HG03025 (cell line): Measurements from ENCODE around the gene MEGF6.

Experiments used
- ATAC-seq: cut with Tn5 transposase; IDR thresholded peaks from one replicate; pipeline ENCODE4 v1.9.1; 2021; ENCODE audit warnings: mild to moderate bottlenecking, moderate library complexity; ENCODE audit not compliant: unreplicated experiment, low FRiP score

The MEGF6 gene

DNA sequence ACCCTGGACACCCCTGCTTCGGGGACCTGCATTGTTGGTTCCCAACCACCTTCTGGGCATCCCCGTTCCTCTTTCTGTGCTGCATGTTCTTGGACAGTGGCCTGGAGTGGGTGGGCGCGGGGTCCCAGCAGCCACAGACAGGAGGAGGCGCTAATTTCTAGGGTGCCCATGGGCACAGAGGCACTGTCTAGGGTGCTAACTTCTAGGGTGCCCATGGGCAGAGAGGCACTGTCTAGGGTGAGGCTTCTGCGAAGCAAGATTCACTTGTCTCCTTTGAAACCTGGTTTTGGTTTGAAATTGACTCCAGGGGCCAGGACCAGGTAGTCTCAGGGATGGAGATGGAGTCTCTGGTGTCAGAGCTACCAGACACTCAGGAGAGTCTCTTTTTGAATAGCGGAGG is 815 bp upstream of the MEGF6 start:
- ATAC-seq: no peak

DNA sequence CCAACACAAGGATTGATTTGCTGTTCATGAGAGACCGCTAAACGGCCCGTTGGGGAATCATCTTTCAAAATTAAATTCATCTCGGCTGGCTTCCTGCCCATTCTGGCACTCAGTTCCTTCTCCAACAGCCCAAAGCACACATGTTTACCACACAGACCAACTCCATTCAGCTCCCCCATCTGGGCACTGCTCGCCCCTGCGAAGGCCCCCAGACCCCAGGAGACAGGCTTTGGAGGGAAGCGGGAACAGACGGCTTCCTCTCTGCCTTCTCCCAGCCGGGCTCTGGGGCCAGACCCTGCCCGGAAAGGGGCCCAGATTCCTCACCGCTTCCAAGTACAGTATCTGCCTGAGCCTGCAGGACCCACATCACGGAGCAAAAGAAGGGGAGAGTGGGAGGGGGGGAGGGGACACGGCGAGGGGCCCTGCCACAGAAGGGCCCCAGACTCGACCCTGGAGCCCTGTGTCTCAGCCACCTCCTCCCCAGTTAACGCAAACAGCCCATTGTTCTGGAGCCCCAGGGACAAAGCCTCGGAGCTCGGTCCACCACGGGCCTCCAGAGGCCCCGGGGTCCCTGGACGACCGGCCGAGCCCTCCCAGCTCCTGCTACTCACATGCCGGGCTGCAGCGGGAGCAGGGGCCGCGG is 660 bp downstream of the MEGF6 start:
- no peak for ATAC-seq

DNA sequence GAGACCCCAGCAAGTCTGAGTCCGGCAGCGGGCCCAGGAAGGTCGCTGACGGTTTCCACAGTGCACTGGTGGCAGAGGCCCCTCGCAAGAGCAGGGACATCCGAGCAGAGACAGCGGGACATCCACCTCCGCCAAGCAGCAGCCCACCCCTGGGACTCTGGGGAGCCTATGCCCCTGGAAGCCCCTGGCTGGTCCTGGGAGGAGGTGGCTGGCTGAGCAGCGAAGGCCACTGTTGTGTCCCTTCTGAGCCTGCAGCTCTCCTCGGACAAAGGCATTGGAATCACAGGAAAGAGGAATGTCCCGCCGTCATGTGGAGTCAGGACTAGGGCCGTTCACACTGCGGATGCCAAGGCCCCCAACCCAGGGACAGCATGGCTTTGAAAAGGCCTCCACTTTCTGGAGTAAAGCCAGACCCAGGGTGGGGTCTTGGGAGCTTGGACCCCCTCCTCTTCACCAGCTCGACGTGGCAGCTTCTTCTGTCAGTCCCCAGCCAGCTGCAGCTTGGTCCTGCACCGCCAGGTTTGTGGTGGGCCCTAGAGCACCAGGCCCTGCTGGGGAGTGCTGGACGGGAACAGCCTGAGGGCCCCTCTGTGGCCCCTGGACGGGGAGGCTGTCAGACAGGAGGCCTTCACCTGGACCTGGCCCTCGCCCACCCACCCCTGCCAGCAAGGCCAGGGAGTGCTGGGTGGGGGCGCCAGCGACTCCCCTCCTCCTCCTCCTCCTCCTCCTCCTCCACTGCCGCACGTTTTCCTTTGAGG is 1.4 kb downstream of the MEGF6 start:
- ATAC-seq: no peak

DNA sequence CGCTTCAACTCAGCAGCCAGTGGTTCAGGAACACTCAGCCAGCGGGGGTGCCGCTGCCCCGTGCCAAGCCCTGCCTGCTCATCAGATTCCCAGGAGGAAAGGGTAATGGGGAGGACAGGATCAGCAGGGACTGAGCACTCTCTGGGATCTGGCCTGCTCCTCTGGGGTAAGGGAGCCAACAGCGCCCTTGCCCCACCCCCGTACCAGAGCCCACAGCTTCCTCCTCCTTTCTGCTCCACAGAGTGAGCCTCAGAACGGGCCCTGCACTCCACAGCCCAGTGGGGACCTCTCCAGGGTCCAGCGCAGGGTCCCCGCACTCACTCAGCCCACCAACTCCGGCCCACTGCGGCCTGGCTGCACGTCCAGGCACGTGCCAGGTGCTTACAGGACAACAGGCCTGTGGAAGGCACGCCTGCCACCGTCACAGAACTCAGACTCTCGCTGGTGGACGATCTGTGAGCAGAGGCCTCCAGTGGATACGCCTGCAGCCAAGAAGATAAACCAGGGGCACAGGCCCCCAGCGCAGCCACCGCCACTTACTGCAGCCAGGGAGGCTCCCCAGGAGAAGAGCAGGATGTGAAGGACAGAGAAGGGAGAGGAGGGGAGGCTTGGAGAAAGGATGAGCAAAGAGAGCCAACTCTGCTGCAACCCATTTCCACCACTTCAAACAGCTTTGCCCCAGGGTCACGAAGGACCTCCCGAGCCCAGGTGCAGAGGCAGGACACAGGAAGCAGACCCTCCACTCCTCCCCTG is 2.1 kb downstream of the MEGF6 start:
- no peak for ATAC-seq

DNA sequence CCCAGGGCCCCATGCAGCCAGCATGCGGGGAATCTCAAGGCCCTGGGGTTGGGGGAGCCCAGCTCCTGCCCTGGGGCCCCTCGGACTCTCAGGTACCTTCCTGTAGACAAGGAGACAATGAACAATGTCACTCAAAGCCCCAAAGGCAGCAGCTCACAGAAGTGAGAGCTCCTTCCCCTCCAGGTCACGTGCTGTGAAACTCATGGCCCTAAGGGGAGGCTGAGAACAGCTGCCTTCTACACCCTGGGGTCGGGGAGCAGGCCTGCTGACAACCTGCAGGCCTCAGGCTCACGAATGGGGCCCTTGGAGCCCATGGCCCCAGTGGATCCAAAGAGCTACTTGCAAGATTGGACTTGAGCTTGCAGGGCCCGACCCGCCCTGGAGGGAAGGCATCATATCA is 3.2 kb downstream of the MEGF6 start:
- no peak for ATAC-seq

DNA sequence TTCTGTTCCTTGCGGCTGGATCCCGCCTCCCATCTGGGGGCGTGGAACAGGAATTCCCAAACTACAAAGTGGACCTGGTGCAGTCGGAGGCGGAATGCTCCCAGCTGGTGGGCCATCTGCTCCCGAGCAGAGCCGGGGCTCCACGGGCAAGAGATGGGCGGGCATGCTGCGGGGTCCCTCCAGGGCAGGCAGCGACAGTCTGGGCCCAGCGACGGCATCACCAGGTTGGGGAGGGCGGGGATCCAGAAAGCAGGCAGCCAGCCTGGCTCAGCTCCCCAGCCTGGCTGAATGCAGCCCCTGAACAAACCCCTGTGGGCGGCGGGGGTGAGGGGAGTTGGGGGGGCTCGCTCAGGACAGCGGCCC is 3.6 kb downstream of the MEGF6 start:
- no peak for ATAC-seq

DNA sequence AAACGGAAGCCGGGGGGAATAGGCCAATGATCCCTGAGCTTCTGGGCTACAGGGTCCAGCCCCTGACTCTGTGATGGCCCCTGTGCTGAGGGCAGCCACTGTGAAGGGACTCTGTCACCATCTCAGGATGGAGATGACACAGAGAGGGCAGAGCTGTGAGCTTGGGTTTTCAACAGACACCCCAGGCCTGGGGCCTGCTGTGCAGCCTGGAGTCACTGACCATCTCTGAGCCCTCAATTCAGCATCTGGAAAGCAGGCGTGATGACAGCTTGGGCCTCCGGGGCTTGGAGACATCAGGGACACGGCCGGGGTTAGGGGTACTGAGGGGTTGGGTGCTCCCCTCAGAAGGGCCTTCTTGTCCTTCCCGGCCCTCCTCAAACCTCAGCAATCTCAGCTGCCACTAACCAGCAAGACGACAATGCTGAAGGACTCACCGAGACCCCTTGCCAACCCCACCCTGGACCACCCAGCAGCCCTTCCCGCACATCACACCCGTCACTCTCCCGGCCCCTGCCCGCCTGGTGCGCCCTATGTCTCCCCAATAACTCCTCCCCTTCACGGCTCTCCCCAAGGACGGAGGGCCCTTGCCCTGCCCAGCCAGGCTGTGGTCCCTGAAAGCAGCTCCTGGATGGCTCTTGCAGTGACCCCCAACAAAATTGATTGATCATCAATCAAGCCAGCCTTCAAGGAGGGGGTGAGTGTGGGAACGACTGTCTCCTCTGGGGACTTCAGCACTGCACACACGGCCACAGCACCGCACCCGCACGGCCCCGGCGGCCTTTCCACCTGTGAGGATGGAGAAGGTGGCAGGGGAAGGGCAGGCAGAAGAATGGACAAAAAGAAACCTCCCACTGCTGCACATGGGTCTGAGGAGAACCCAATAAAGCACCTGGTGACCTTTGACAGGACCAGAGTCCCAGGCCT is 4.3 kb downstream of the MEGF6 start:
- no peak for ATAC-seq

DNA sequence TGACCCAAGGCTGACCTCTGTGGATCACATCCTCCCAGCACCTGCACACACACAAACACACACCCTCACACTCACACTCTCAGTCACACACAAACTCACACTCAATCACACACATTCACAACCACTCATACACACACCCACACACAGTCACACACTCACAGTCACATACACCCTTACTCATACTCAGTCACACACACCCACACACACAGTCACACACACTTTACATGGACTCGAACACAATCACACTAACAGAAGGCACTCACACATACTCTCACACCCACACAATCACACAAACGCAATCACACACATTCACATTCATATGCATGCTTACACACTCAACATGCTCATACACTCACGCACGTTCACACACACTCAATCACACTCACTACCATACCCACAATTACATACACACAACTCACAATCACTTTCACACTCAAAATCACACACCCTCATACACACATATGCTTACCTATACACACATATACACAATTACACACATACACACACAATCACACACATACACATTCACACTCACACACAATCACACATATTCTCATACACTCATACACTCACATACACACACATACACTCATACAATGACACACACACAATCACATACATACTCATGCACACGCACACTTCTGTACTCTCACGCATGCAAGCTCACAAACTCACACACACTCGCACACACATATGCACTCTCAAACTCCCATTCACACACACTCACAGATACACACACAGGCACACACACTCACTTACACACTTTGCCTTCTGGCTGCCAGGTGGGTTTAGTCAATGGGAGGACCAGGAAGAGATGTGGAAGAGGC is 6.1 kb downstream of the MEGF6 start:
- no peak for ATAC-seq

DNA sequence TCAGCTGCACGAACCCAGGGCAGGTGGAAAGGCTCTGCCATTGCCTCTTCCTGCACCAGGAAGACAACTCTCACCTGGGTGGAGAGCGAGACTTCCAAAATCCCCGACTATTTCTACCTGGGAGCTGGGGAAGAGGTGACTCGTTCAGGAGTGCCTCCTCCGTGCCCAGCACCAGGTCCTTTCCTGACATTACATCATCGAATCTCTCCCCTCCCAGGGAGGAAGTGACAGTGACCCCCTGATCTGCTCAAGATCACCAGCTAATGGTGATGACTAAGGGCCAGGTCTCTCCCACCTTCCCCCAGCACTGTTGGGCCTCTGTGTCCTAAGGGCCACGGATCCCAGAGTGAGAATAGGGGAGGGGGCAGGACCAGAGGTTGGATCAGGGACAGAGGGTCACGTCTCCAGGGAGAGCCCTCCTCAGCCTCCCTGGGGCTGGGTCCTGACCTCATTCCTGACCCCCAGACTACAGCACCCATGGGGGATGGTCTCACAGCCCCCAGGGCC is 6.8 kb downstream of the MEGF6 start:
- no peak for ATAC-seq

DNA sequence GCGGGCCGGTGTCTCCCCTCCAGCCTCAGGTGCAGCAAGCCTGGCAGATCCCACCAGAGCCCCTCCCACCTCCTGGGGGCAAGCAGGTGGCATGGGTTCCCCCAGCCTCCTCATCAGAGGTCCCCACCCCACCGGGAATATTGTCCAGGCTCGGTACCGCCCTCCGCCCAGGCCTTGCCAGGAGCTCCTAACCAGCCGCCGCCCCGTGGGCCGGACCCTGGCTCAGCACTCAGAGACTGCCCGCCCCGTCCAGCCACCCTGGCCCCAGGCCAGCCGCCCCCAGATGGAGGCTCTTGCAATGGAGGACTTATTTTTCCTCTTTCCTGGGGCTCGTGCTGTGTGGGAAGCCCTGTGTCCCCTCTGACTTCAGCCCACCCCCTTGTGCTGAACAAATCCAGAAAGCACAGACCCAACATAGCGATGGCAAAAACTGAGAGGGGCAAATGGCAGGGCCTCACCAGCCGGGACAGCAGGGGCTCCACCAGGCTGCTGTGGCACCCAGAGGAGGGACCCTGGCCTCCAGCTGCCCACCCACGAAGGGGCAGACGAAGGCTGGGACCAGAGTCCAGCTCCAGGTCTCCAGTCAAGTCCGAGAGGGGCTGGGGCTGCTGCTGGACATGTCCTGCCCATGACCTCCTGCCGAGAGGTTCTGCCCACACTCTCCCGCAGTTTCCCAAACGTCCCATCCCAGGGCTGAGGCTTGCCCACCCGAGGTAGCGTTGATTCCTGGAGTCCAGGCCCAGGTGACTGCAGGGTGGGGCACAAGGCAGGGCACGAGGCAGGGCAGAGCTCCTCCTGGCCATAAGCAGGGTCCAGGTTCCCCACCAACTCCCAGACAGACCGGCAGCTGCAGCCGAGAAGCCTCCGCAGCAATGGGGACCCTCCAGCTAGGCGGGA is 7.5 kb downstream of the MEGF6 start:
- ATAC-seq: no peak

DNA sequence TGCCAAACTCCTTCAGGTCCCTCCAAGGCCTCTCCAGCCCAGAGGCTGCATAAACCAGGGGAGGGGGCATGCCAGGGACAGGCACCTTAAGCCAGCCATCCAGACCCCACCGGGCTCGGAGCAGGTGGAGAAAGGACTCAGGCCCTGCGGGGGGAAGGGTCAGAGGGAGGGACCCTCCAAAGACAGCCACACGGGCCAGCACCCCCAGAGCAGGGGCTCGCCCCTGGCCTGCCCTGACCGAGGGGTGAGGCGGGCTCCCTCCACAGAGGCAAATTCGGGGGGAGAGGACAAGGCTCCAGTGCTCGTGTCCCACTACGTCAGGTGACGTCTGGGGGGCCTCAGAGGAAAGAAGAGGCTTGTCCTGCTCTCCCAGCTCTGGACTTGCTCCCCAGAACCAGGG is 8.2 kb downstream of the MEGF6 start:
- no peak for ATAC-seq

DNA sequence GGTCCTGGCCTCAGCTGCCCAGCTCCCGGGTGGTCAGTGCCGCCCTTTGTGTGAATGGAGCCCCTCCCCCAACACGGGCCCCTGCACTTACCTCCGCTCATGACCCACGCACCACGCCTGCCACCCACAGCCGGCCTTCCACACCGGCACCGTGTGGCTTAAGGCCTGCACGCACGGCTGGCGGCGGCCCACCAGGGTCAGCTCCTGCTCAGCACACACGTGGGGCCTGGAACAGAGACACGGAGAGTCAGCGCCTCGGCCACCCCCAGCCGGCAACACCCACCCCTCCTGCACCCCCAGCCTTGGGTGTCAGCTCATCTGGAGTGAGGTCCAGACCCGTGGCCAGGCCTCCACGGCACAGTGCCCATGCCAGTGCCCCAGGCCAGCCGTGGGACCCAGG is 8.9 kb downstream of the MEGF6 start:
- ATAC-seq: no peak

DNA sequence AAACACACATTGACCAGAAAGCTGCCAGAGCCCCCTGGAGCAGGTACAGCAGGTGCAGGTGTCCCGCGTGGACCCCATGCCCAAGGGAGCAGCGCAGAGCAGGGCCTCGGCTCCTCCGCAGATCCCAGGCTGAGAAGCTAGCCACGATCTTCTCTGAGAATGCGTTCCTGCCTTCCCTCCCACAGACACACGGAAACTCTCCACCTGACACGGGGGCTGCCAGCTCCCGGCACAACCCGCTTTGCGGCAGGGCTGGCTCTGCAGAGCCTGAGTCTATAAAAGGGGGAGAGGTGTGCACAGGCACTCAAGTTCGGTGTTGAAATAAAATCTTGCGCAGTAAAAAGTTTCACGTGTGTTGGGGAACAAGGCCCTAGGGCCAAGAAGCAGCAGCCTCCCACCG is 9.6 kb downstream of the MEGF6 start:
- ATAC-seq: no peak

DNA sequence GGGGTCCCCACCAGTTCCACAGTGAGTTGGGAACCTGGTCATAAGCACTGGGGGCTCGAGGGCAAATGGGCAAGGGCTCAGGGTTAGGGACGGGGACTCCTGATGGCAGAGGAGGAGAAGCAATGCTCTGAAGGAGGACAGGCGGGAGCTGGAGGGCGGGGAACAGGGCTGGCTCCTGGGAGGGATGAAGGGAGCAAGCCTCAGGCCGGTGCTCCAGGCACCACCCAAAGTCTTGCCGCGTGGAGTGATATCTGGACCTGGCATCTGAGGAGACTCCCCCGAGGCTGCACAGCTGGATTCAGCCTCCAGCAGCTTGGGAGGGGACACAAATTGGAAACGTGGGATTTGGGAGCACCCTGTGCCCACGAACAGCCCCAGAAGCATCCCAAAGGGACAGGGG is 11.0 kb downstream of the MEGF6 start:
- ATAC-seq: no peak

DNA sequence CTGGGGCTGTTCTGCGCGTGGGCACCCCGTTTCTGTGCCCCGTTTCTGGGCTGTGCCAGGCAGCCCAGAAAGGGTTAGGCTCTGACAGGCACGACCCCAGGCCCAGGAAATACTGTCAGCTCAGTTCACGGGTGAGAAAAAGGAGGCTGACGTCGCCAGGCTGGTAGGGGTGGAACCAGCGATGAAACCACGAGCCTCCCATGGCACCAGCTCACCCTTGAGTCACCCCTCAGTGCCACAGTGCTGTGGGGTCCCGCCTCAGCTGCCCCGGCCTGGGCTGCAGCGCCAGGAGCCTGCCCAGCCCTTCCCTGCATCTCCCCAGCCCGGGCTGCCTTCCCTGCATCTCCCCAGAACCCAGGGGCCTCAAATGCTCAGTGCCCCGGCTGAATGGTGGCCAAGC is 11.5 kb downstream of the MEGF6 start:
- ATAC-seq: no peak

DNA sequence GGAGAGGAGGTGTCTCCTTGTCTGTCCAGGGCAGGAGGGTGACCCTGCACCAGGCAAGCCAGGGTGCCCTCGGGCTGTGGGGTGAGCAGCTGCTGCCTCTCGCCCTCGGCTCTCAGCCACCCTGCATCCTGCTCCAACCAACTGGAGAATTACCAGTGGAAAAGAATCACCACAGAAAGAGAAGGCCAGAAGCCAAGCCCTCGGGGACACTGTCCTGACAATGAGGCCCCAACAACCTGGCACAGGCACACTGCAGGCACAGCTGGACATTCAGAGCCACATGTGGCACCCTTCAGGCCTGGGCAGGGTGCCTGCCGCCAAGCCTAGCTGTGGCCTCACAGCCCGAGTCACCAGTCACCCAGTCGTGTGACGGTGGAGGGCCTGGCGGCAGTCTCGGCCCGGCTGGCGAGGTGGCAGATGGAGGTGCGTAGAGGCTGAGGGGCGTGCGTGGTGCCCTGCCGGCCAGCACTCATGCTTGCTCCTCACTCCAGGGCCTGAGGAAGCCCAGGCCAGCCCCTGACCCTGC is 12.0 kb downstream of the MEGF6 start:
- no peak for ATAC-seq

DNA sequence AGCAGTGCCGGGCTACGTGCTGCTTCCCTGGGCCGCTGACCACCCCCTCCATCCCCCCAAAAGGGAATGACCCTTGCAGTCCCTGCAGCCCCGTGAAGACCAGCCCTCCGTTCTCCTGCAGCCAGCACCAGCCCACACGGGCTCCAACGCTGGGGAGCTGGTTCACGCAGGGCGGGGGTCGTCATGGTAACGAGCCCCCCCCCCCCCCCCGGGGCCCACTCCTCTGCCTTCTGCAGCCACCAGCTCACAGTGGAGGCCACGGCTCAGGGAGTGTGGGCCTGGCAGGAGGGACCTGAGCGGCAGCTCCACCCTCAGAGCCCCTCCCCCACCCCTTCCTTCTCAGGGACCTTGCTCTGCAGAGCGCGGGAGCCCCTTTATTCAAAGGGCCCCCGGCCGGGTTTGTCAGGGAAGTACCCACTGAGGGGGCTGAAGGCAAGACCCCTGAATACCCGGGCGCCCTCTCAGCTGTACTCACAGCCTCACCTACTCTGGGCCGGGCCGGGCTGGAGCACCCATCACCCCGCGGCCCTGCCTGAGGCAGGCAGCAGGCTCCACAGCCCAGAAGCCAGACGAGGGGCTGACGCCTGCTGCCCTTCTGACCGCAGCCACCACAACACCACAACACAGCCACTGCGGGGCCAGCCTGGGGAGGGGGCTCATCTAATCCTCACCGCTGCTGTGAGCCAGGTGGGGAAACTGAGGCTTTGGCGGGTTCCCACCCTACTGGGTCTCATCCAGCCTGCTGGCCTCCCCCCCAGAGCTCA is 12.6 kb downstream of the MEGF6 start:
- ATAC-seq: no peak

DNA sequence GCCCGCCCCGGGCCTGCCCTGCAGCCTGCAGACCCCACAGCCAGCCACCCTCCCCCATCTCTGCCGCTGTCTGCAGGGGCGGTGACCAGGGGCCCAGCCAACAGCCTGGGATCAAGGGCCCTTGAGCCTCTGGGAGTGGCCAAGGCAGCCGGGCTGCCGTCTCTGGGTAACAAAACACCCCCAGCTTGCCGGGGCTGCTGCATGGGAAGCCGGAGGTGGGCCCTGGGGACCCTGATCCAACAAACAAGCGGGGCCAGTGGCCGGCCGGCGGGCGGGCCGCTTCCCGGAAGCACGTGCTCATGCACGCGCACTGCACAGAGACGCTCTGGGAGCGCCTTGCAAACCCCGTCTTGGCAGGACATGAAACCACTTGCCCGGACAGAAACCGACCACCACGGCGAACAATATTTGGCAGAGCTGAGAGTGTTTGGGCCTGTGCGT is 13.2 kb downstream of the MEGF6 start:
- no peak for ATAC-seq
